Fibroblast of peridontal ligament (primary cell): ENCODE measurements around the gene TMEM259.

Experiments used
- DNase-seq: peaks from one replicate; pipeline ENCODE4 v3.0.0-alpha.2; 2010; ENCODE audit errors: extremely low read depth

Gene TMEM259

GRCh38 chr19:960601-960938, 60.4 kb downstream of the TMEM259 start:
- DNase-seq: no peak

GRCh38 chr19:960020-960419, 60.9 kb downstream of the TMEM259 start:
- no peak for DNase-seq
